GM19328 (cell line): Measurements from ENCODE around the gene ABCC1.
"Not testable (repeated sequence)": the region's sequence is repeated elsewhere in the genome, so short reads cannot be mapped to it uniquely, and the experiment has no call there.

Experiments used
- ATAC-seq: cut with Tn5 transposase; IDR thresholded peaks from one replicate; pipeline ENCODE4 v1.9.1; 2021; ENCODE audit warnings: mild to moderate bottlenecking, moderate library complexity; ENCODE audit not compliant: unreplicated experiment

Gene ABCC1

GRCh38 chr16:15966420-15966819, 17.0 kb downstream of the ABCC1 start:
- no peak for ATAC-seq

GRCh38 chr16:15966836-15967546, 17.6 kb downstream of the ABCC1 start:
- ATAC-seq = no peak

GRCh38 chr16:15967655-15968315, 18.4 kb downstream of the ABCC1 start:
- ATAC-seq = no peak

GRCh38 chr16:15970202-15970601, 20.8 kb downstream of the ABCC1 start:
- no peak for ATAC-seq

GRCh38 chr16:15970743-15971439, 21.5 kb downstream of the ABCC1 start:
- no peak for ATAC-seq

- ATAC-seq = no peak
These were observed 22.0 kb downstream of the ABCC1 start for GRCh38 chr16:15971440-15971815.

GRCh38 chr16:15972046-15972868, 22.8 kb downstream of the ABCC1 start:
- no peak for ATAC-seq

GRCh38 chr16:15973421-15973820, 24.0 kb downstream of the ABCC1 start:
- no peak for ATAC-seq

GRCh38 chr16:15974057-15974456, 24.6 kb downstream of the ABCC1 start:
- ATAC-seq = no peak

- no peak for ATAC-seq
These were observed 25.8 kb downstream of the ABCC1 start for GRCh38 chr16:15975172-15975571.

- ATAC-seq = no peak
These were observed 26.9 kb downstream of the ABCC1 start for GRCh38 chr16:15976225-15976812.

GRCh38 chr16:15976929-15977637, 27.7 kb downstream of the ABCC1 start:
- no peak for ATAC-seq

GRCh38 chr16:15979801-15980200, 30.4 kb downstream of the ABCC1 start:
- ATAC-seq = no peak

- no peak for ATAC-seq
These were observed 30.9 kb downstream of the ABCC1 start for GRCh38 chr16:15980329-15980728.

GRCh38 chr16:15981382-15981781, 32.0 kb downstream of the ABCC1 start:
- no peak for ATAC-seq

- ATAC-seq = not testable (repeated sequence)
These were observed 32.9 kb downstream of the ABCC1 start for GRCh38 chr16:15982194-15982915.

GRCh38 chr16:15983898-15984297, 34.5 kb downstream of the ABCC1 start:
- no peak for ATAC-seq

- no peak for ATAC-seq
These were observed 35.7 kb downstream of the ABCC1 start for GRCh38 chr16:15985144-15985543.

- ATAC-seq = no peak
These were observed 36.8 kb downstream of the ABCC1 start for GRCh38 chr16:15986261-15986660.
